ENCODE measurements around the gene L2HGDH. TPM values are rescaled to one million over a fixed set of nuclear protein-coding genes. Genes with fewer than 3 reads are reported as not detected.

Gene L2HGDH
- total RNA-seq, 2 donors from 2014 or later = 15.9 to 23.2 TPM

DNA sequence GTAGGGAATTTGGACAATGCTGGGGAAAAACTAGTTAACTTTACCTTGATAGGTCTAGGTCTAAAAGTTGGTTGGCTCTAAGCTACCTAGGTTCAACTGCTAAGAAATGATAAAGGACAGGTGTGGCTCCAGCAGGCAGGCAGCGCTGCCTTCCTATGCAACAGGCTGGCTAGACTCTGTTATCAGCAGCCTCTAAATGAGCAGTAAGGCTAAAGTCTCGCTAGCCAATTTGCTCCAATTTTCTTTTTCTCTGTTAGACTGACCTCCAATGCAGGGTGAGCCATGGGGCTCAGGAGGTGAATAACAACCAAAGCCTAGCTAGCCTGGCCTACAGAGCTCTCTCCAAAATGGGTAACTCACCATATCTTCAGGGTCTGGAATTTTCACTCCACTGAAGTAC lies 26.6 kb upstream of the L2HGDH start:
- no peak overlapping the region for H3K9ac ChIP-seq (ENCODE audit: extremely low read depth, low read length, poor library complexity, severe bottlenecking)
- no peak for DNase-seq
- H3K27me3 ChIP-seq (ENCODE audit: control insufficient read depth, insufficient read depth, low read length, poor library complexity, severe bottlenecking) = no peaks in the 10 kb centered on the region
- H3K4me1 ChIP-seq (ENCODE audit: control insufficient read depth, insufficient read depth, low read length) = peaks cover 6% of the 10 kb centered on the region
- no peak overlapping the region for H3K4me3 ChIP-seq (ENCODE audit: low read length)
- H3K27ac ChIP-seq (ENCODE audit: low read depth, low read length) = no peak overlapping the region
- H3K36me3 ChIP-seq (ENCODE audit: control insufficient read depth, insufficient read depth, low read length) = no peaks in the 10 kb centered on the region
- Mint-ChIP-seq H3K9me3 (no peaks in the 10 kb centered on the region), H3K4me1 (peaks cover 33% of the 10 kb centered on the region), H3K27ac (no peak overlapping the region), H3K4me3 (no peak overlapping the region), H3K36me3 (ENCODE audit: low read depth) (no peaks in the 10 kb centered on the region), H3K27me3 (ENCODE audit: insufficient read depth) (no peaks in the 10 kb centered on the region)
- WGBS, 2 experiments (ENCODE audit: insufficient coverage in 1 of 2, insufficient read length in 1 of 2) = 98 to 100% methylated on average over 2 of the region's 2 CpGs
- TF ChIP-seq, protein P1, sequence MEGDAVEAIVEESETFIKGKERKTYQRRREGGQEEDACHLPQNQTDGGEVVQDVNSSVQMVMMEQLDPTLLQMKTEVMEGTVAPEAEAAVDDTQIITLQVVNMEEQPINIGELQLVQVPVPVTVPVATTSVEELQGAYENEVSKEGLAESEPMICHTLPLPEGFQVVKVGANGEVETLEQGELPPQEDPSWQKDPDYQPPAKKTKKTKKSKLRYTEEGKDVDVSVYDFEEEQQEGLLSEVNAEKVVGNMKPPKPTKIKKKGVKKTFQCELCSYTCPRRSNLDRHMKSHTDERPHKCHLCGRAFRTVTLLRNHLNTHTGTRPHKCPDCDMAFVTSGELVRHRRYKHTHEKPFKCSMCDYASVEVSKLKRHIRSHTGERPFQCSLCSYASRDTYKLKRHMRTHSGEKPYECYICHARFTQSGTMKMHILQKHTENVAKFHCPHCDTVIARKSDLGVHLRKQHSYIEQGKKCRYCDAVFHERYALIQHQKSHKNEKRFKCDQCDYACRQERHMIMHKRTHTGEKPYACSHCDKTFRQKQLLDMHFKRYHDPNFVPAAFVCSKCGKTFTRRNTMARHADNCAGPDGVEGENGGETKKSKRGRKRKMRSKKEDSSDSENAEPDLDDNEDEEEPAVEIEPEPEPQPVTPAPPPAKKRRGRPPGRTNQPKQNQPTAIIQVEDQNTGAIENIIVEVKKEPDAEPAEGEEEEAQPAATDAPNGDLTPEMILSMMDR (conservative IDR thresholded peaks at IDR 0.05) = no peak
- no peaks in the 10 kb centered on the region for H3K9me3 ChIP-seq (ENCODE audit: control insufficient read depth, low read length)

- H3K27me3 Mint-ChIP-seq (ENCODE audit: insufficient read depth) = no peaks in the 10 kb centered on the region
- DNase-seq = peak; percentile 62
- Histone ChIP-seq H3K4me3 (ENCODE audit: low read length) (peak overlapping the region; percentile 17), H3K9ac (ENCODE audit: extremely low read depth, low read length, poor library complexity, severe bottlenecking) (no peak overlapping the region), H3K27ac (ENCODE audit: low read depth, low read length) (peak overlapping the region; percentile 91), H3K9me3 (ENCODE audit: control insufficient read depth, low read length) (no peaks in the 10 kb centered on the region), H3K27me3 (ENCODE audit: control insufficient read depth, insufficient read depth, low read length, poor library complexity, severe bottlenecking) (no peaks in the 10 kb centered on the region), H3K4me1 (ENCODE audit: control insufficient read depth, insufficient read depth, low read length) (peaks cover 6% of the 10 kb centered on the region), H3K36me3 (ENCODE audit: control insufficient read depth, insufficient read depth, low read length) (no peaks in the 10 kb centered on the region)
- H3K36me3 Mint-ChIP-seq (ENCODE audit: low read depth) = peaks cover 1% of the 10 kb centered on the region
- no peaks in the 10 kb centered on the region for H3K9me3 Mint-ChIP-seq
- H3K27ac Mint-ChIP-seq = peak overlapping the region; percentile 69
- TF ChIP-seq, protein P1 (conservative IDR thresholded peaks at IDR 0.05) = no peak
- no peak overlapping the region for H3K4me3 Mint-ChIP-seq
- 59 to 75% methylated on average over 6 to 7 of the region's 7 CpGs for WGBS, 2 experiments (ENCODE audit: insufficient coverage in 1 of 2, insufficient read length in 1 of 2)
- peaks cover 27% of the 10 kb centered on the region for H3K4me1 Mint-ChIP-seq
Measured at GRCh38 chr14:50335989-50336824, 24.2 kb upstream of the L2HGDH start.

DNA sequence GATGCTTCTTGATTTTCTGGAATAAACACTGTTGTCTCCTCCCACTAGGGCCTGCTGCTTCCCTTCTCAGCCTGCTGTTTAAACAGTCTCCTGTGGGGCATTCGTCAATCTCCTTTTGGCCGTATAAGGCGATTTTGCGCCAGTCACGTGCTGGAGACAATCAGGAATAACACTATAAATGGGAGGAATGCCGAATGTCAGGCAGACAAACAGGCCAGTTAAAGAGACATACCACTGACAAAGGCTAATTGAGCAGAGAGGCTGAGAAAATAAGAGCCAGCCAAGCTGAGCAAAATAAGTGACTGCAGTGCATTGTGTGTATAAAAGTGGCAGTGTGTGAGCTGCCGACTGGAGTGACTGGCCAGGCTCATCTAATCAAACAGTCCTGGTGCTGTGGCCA lies 23.4 kb upstream of the L2HGDH start:
- Mint-ChIP-seq H3K4me3 (no peak overlapping the region), H3K36me3 (ENCODE audit: low read depth) (peaks cover 2% of the 10 kb centered on the region), H3K4me1 (peaks cover 27% of the 10 kb centered on the region), H3K27me3 (ENCODE audit: insufficient read depth) (no peaks in the 10 kb centered on the region), H3K27ac (peak overlapping the region; percentile 70), H3K9me3 (no peaks in the 10 kb centered on the region)
- DNase-seq = peak; percentile 78
- H3K4me1 ChIP-seq (ENCODE audit: control insufficient read depth, insufficient read depth, low read length) = peaks cover 6% of the 10 kb centered on the region
- 29 to 61% methylated on average over 1 to 7 of the region's 7 CpGs for WGBS, 2 experiments (ENCODE audit: insufficient coverage in 1 of 2, insufficient read length in 1 of 2)
- TF ChIP-seq, protein P1 (conservative IDR thresholded peaks at IDR 0.05) = no peak
- H3K27me3 ChIP-seq (ENCODE audit: control insufficient read depth, insufficient read depth, low read length, poor library complexity, severe bottlenecking) = no peaks in the 10 kb centered on the region
- H3K9me3 ChIP-seq (ENCODE audit: control insufficient read depth, low read length) = no peaks in the 10 kb centered on the region
- no peak overlapping the region for H3K9ac ChIP-seq (ENCODE audit: extremely low read depth, low read length, poor library complexity, severe bottlenecking)
- peak overlapping the region; percentile 17 for H3K4me3 ChIP-seq (ENCODE audit: low read length)
- H3K27ac ChIP-seq (ENCODE audit: low read depth, low read length) = peak overlapping the region; percentile 91
- H3K36me3 ChIP-seq (ENCODE audit: control insufficient read depth, insufficient read depth, low read length) = peaks cover 2% of the 10 kb centered on the region

All from endodermal cell (in vitro differentiated cells).